Smooth muscle cell of bladder (primary cell): Measurements from ENCODE around the gene C2CD5. TPM values are rescaled to one million over a fixed set of nuclear protein-coding genes. Genes with fewer than 3 reads are reported as not detected.

ENCODE experiments used
- total RNA-seq: library from RNA; depleted of rRNA; stranded (reverse); fragments of >200 nt; gene quantifications from 2 replicates; pipeline ENCODE4 v1.2.3, GENCODE V29; 2014

C2CD5 gene, protein sequence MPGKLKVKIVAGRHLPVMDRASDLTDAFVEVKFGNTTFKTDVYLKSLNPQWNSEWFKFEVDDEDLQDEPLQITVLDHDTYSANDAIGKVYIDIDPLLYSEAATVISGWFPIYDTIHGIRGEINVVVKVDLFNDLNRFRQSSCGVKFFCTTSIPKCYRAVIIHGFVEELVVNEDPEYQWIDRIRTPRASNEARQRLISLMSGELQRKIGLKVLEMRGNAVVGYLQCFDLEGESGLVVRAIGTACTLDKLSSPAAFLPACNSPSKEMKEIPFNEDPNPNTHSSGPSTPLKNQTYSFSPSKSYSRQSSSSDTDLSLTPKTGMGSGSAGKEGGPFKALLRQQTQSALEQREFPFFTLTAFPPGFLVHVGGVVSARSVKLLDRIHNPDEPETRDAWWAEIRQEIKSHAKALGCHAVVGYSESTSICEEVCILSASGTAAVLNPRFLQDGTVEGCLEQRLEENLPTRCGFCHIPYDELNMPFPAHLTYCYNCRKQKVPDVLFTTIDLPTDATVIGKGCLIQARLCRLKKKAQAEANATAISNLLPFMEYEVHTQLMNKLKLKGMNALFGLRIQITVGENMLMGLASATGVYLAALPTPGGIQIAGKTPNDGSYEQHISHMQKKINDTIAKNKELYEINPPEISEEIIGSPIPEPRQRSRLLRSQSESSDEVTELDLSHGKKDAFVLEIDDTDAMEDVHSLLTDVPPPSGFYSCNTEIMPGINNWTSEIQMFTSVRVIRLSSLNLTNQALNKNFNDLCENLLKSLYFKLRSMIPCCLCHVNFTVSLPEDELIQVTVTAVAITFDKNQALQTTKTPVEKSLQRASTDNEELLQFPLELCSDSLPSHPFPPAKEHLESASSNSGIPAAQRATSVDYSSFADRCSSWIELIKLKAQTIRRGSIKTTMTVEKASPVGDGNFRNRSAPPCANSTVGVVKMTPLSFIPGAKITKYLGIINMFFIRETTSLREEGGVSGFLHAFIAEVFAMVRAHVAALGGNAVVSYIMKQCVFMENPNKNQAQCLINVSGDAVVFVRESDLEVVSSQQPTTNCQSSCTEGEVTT
- 11.8 and 14.4 TPM in 2 replicates for total RNA-seq

DNA sequence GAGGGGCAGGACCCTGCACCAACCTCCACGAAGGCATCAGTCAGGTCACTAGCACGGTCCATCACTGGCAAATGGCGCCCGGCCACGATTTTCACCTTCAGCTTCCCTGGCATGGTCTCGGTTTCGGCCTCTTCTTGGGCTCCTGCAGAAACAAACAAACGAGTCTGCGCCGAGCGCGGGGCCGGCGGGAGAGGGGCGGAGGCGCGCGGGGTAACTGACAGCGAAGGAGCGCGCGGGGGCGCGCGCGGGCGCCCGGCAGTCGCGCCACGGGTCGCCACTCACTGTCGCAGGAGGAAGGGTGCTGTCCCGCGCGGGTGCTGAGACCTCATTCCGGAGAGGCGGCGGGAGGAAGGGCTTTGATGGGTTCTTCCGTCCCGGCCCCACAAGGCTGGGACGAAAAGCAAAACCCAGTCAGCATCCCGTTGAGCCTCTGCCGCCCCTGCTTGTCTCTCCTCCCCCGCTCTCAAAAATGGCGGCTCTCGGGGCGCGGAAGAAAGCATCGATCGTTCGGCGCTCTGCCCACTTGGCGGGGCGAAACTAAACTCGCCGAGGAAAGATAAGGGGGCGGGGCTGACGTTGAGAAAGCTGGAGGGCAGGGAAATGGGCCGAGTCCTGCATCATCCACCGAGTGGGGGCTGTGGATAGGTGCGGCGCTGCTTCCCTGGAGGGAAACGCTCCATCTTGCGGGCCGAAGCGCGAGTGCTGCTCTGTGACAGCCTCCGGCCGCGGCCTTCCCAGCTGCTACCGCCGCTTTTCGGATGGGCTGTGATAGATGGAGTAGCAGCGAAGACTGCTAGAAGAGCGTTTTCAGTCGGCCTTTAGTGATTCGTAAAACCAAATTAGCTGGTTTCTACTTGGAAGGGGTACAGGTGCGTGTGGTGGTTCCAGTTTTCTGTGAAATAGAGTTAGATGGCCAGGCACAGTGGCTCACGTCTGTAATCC lies at the start of gene C2CD5:
TSS of gene C2CD5 (minus strand) at position 505 of the 942 bp plus-strand sequence. CDS start at position 113, 392 bp downstream.

Other genes starting within 250 kb of the C2CD5 start
- gene ST8SIA1, start 209.8 kb downstream of the C2CD5 start, total RNA-seq: 0.65 and 0.71 TPM in 2 replicates
- 22.0 and 25.7 TPM in 2 replicates for gene ETNK1, start 80.6 kb upstream of the C2CD5 start, total RNA-seq